HG03025 (cell line): Measurements from ENCODE around the gene INTS15.

Source experiments
- ATAC-seq: cut with Tn5 transposase; IDR thresholded peaks from one replicate; pipeline ENCODE4 v1.9.1; 2021; ENCODE audit warnings: mild to moderate bottlenecking, moderate library complexity; ENCODE audit not compliant: unreplicated experiment, low FRiP score

The INTS15 gene

GRCh38 chr7:6589829-6590644, at the start of gene INTS15:
INTS15 (plus strand) TSS chr7:6590021; CDS start chr7:6590284, 263 bp downstream.
- peak; percentile 88 for ATAC-seq

- ATAC-seq: no peak
These were observed 47.5 kb upstream of the INTS15 start for GRCh38 chr7:6542368-6542767.

GRCh38 chr7:6545398-6546126, 44.3 kb upstream of the INTS15 start:
- ATAC-seq: no peak

- ATAC-seq: no peak
These were observed 43.1 kb upstream of the INTS15 start for GRCh38 chr7:6546498-6547251.

DNA sequence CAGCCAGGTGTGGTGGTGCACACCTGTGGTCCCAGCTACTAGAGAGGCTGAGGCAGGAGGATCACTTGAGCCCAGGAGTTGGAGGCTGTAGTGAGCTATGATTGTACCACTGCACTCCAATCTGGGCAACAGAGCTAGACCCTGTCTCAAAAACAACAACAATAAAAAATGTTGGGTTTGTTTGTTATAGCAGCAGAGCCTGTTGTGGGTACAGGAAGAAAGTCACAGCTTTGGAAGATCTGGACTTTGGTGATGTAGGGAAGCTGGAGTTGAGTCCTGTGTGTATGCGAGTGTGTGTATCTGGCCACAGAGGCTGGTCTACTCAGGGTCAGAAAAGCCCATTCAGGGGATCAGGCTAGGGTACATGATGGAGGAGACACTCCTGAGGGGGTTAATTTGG, 42.4 kb upstream of the INTS15 start:
- no peak for ATAC-seq

DNA sequence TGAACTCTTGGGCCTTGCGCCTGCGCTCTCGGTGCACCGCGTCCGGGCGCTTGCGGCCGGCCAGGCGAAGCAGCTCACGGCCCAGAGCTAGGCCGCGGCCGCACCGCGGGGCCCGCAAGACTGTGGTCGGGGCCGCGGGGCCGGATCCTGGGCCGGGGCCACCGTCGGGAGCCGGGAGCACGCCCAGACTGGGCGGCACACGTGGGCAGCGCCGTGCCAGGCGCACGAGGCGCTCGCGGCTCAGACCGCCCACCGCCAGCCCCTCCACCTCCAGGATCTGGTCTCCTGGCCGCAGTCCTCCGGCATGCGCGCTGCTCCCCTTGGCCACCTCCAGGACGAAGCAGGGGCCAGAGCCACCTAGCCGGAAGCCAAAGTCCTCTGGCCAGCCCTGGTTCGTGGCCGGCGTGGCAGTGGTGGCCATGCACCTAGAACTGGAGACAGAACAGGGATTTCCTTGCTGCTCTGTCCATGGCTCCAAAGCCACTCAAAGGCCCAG, 38.8 kb upstream of the INTS15 start, which contains the start of gene GRID2IP:
Gene GRID2IP, minus strand, starts transcription at position 446 of the 496 bp plus-strand sequence. Its CDS starts 25 bp downstream, at position 421.
- no peak for ATAC-seq

DNA sequence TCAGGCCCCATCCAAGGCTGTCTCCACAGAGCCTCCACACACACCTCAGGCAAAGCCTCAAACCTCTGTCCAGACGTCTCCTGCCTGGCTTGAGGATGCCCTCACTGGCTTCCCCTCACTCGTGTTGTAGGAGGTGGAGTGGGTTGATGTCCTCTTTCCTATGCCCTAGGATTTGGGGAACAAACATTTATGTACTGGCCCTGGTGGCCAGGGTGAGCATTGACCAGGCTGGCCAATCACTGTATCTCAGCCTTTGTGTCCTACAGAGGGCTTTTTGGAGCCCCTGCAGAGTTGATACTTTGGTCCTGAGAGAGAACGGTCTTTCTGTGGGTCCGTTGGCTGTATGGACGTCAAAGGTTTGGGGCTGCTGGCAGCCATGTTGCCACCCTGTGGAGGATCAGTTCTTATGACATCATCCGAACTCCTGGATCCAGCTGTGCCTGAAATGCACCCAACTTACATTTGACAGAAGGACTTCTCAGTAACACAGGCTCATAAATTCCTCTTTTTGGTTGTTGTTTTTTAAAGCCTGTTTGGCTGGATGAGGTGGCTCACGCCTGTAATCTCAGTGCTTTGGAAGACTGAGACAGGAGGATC, 36.3 kb upstream of the INTS15 start:
- no peak for ATAC-seq

- no peak for ATAC-seq
These were observed 35.0 kb upstream of the INTS15 start for GRCh38 chr7:6554848-6555247.

- ATAC-seq: no peak
These were observed 33.6 kb upstream of the INTS15 start for GRCh38 chr7:6556196-6556595.

DNA sequence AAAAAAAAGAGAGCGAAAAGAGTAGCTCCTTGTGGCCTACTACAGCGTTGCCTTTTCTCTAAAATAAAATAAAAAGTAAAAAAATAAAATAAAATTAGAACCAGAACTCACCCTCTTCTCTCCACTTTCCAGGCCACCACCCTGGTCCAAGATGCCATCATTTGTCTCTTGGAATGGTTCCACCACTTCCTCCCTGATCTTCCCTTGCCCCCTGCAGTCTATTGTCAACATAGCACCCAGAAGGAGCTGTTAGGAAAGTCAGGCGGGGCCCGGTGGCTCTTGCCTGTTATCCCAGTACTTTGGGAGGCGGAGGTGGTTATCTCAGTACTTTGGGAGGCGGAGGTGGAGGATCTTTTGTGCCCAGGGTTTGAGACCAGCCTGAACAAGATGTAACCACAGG, 31.0 kb upstream of the INTS15 start:
- no peak for ATAC-seq

DNA sequence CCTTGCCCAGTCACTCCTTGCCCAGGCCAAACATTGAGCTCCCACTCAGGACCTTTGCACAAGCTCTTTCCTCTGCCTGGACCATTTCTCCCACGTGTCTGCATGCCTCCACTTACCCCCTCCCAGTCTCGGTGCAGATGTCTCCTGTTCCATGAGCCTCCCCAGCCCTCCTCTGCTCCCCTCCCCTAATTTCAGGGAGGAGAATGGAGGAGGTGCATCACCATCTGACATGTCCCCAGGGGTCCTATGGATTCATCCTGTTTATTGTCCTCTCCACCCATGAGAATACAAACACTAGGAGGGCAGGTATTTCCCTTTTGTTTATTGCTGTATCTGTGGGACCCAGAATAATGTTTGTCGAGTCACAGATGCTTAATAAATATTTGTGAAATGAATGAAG, 29.9 kb upstream of the INTS15 start:
- no peak for ATAC-seq

GRCh38 chr7:6562106-6562505, 27.7 kb upstream of the INTS15 start:
- ATAC-seq: no peak

DNA sequence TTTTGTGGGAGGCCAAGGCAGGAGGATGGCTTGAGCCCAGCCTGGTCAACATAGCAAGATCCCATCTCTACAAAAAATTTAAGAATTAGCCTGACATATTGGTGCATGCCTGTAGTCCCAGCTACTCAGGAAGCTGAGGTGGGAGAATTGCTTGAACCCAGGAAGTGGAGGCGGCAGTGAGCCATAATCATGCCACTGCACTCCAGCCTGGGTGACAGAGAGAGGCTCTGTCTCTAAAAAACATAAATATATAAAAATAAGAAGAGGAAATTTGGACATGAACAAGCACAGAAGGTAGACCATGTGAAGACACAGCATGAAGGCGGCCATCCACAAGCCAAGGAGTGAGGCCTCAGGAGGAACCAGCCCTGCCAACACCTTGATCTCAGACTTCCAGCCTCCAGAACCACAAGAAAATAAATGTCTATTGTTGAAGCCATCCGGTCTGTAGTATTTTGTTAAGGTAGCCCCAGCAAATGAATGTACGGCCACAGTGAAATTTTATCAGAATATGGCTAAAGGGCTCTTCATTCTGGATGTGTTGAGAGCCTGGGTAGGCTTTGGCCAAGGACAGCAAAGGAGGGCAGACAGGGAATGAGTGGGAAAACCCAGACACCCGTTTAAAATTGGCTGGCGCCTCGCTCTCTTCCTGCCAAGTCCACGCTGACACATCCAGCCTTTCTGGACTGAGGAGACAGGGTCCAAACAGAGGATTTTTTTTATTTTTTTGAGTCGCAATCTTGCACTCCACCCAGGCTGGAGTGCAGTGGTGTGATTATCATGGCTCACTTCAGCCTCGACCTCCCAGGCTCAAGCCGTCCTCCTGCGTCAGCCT, 25.7 kb upstream of the INTS15 start:
- no peak for ATAC-seq

- no peak for ATAC-seq
These were observed 24.2 kb upstream of the INTS15 start for GRCh38 chr7:6565655-6566054.

GRCh38 chr7:6567886-6568285, 21.9 kb upstream of the INTS15 start:
- ATAC-seq: no peak

- ATAC-seq: no peak
These were observed 18.6 kb upstream of the INTS15 start for GRCh38 chr7:6571160-6571779.

- no peak for ATAC-seq
These were observed 14.4 kb upstream of the INTS15 start for GRCh38 chr7:6575281-6576023.

- ATAC-seq: no peak
These were observed 13.6 kb upstream of the INTS15 start for GRCh38 chr7:6576024-6576866.
